ENCODE results near the gene NFATC3.

NFATC3 gene

GRCh38 chr16:68274441-68274840 lies 189.3 kb downstream of the NFATC3 start:
- DNase-seq (ENCODE audit: low spot score) = no peak

DNA sequence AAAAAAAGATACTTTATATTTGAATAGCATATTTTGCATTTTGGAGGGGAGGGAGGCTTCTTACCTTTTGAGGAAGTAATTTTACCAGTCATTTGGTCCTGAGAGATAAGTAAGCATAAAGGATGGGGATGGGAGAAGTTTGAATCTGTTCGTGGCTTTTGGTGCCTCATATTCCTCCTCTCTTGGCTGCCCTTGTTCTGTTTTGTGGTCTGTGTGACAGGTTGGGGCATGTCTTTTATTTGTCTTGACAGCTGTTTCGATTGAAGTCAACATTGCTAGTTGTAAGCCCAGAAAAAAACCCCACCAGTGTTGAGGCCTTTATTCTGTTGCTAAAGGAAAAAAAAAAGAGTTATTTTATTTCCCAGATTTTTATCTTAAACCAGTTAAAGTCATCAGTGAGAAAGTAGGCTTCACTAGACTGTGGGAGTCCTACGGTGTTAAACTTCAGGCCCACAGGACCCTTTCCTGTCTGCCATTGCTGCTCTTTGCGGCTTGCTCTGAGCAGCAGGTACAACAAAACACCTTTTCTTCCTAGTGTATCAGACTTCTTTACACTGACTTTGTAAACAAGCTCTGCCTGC lies 190.5 kb downstream of the NFATC3 start:
- DNase-seq (ENCODE audit: low spot score) = no peak

DNA sequence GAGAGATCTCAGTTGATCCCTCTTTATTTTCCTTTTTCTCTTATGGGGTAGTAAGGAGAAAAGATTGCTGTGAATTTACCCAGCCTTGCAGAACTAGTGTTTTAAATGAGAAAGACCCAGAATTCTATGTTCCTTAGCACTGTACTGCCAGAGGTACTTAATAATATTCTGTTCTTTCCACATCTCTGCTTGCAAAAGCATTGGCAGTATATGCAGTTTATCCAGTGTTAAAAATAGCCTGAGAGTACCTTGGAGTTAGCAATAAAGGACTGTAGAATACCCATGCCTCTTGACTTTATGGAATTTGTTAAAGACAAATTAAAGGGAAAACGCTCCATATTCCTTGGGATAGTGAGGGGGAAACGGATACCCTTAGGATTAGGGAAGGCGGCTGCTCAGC lies 191.1 kb downstream of the NFATC3 start:
- no peak for DNase-seq (ENCODE audit: low spot score)
